Endothelial cell of umbilical vein (primary cell): ENCODE data around the gene GRK1.

Experiments
- CTCF ChIP-seq, 2 donors: IDR thresholded peaks; 1 replicate in 1 of 2; 2 replicates in 1 of 2; pipeline ENCODE4 v1.5.1; 2011; ENCODE audit warnings: low read length in 2 of 2, mild to moderate bottlenecking in 2 of 2, moderate library complexity in 2 of 2, control low read depth in 1 of 2, inconsistent platforms in 1 of 2, low read depth in 1 of 2; ENCODE audit not compliant: insufficient read depth in 1 of 2; ENCODE audit errors: extremely low read depth in 1 of 2
- EZH2 ChIP-seq: IDR thresholded peaks from 2 replicates; pipeline ENCODE4 v1.6.1; 2012; ENCODE audit warnings: borderline replicate concordance, low read depth, mild to moderate bottlenecking, moderate library complexity, low read length, inconsistent platforms; ENCODE audit not compliant: severe bottlenecking
- JUN ChIP-seq: IDR thresholded peaks from 2 replicates; pipeline ENCODE4 v1.6.1; 2011; ENCODE audit warnings: borderline replicate concordance, low read depth; ENCODE audit not compliant: insufficient read length, insufficient read depth
- MAX ChIP-seq: IDR thresholded peaks from 2 replicates; pipeline ENCODE4 v1.6.1; 2011; ENCODE audit not compliant: insufficient read depth, insufficient read length
- POLR2A ChIP-seq: IDR thresholded peaks from 2 replicates; pipeline ENCODE4 v1.6.1; 2012; ENCODE audit warnings: low read depth, mild to moderate bottlenecking, control low read depth, low read length
- POLR2AphosphoS5 ChIP-seq: IDR thresholded peaks from 2 replicates; pipeline ENCODE4 v1.6.1; 2012; ENCODE audit warnings: low read depth, mild to moderate bottlenecking, control low read depth, low read length, moderate library complexity; ENCODE audit not compliant: insufficient read depth

GRCh38 chr13:113769881-113770280 lies 102.9 kb downstream of the GRK1 start:
- TF ChIP-seq CTCF (IDR thresholded peaks at IDR 0.05; ENCODE audit: extremely low read depth in 1 of 2, insufficient read depth in 1 of 2, low read depth in 1 of 2, low read length in 2 of 2) (no peak), MAX (no peak), POLR2A (no peak), EZH2 (no peak), POLR2AphosphoS5 (no peak), JUN (no peak)
